Effector memory CD8-positive, alpha-beta T cell (primary cell): Measurements from ENCODE around the gene FMO4.
"Not testable (repeated sequence)": the region's sequence is repeated elsewhere in the genome, so short reads cannot be mapped to it uniquely, and the experiment has no call there.

Experiments
- ATAC-seq: fragments of 150-1000 bp; cut with Tn5 transposase; replicated peaks from 2 replicates; pipeline ENCODE4 v1.10.0; 2021; ENCODE audit warnings: mild to moderate bottlenecking, moderate library complexity
- DNase-seq, 3 experiments: peaks; one replicate each; pipeline ENCODE4 v3.0.0; 2021
- H3K27ac Mint-ChIP-seq, 2 donors: one replicate each; pipeline ENCODE4 v1.8.0; 2022; ENCODE audit warnings: mild to moderate bottlenecking in 2 of 2, mixed read lengths in 2 of 2, moderate library complexity in 2 of 2
- H3K27me3 Mint-ChIP-seq, 2 donors: one replicate each; pipeline ENCODE4 v1.8.0; 2022; ENCODE audit warnings: mixed read lengths in 2 of 2
- H3K36me3 Mint-ChIP-seq: one replicate; pipeline ENCODE4 v1.8.0; 2022; ENCODE audit warnings: mild to moderate bottlenecking, moderate library complexity, mixed read lengths; ENCODE audit not compliant: insufficient read depth
- H3K4me1 Mint-ChIP-seq, 2 donors: one replicate each; pipeline ENCODE4 v1.8.0; 2022; ENCODE audit warnings: low read depth in 2 of 2, mixed read lengths in 2 of 2
- H3K4me3 Mint-ChIP-seq, 2 donors: one replicate each; pipeline ENCODE4 v1.8.0; 2022; ENCODE audit warnings: mild to moderate bottlenecking in 2 of 2, mixed read lengths in 2 of 2, moderate library complexity in 2 of 2
- H3K9me3 Mint-ChIP-seq, 2 donors: one replicate each; pipeline ENCODE4 v1.8.0; 2022; ENCODE audit warnings: mixed read lengths in 2 of 2

FMO4 gene

GRCh38 chr1:171296897-171297296 lies 17.1 kb upstream of the FMO4 start:
- peaks cover 61 to 80% of the 10 kb centered on the region in 2 donors for H3K27me3 Mint-ChIP-seq
- no peak overlapping the region for H3K27ac Mint-ChIP-seq
- ATAC-seq (no peak), DNase-seq (no peak)
- no peaks in the 10 kb centered on the region for H3K36me3 Mint-ChIP-seq
- no peak overlapping the region for H3K4me3 Mint-ChIP-seq
- H3K9me3 Mint-ChIP-seq, result peaks cover 5 to 6% of the 10 kb centered on the region in 2 donors
- H3K4me1 Mint-ChIP-seq, result no peaks in the 10 kb centered on the region

DNA sequence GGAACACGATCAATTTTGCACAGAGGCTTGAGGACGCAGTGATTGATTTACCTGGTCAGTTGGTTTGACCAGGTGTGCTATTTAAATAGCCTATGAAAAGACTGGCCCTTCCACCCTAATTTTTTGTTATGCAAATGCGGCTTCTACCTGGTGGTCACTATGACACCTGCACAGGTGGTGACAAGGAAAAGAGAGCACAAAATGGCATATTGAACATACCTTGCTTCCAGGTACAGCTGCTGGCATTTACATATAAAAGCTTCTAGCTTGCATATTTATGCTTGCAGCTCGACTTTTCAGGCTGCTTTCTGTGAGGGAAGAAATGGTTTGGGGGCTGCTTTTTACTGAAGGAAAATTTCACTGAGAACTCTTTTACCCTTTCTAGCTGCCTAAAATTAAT lies 15.3 kb upstream of the FMO4 start:
- no peaks in the 10 kb centered on the region for H3K4me1 Mint-ChIP-seq
- H3K4me3 Mint-ChIP-seq, result no peak overlapping the region
- H3K27me3 Mint-ChIP-seq, result peaks cover 51 to 70% of the 10 kb centered on the region in 2 donors
- H3K9me3 Mint-ChIP-seq, result peaks cover 5 to 6% of the 10 kb centered on the region in 2 donors
- no peak overlapping the region for H3K27ac Mint-ChIP-seq
- no peaks in the 10 kb centered on the region for H3K36me3 Mint-ChIP-seq
- ATAC-seq, result no peak
- no peak for DNase-seq

DNA sequence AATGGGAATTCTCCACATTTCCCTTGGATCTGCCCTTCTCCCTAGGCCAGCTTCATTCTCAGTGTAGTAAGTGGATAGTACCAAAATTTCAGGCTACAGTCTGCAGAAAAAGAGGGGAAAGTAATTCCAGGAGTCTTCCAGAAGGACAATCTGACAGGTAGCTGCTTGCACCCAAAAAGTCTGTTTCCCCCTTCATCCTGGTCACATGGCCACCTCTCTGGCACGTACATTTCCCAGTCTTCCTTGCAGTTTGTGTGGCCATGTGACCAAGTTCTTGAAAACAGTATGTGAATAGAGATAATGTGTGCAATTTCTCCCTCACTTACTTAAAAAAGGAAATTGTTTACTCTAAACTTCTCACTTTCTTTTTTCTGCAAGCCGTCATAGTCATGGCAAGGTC lies 14.6 kb upstream of the FMO4 start:
- ATAC-seq (no peak), DNase-seq (no peak)
- Mint-ChIP-seq H3K4me3 (no peak overlapping the region), H3K4me1 (no peaks in the 10 kb centered on the region), H3K27ac (no peak overlapping the region), H3K36me3 (no peaks in the 10 kb centered on the region), H3K27me3 (peaks cover 44 to 63% of the 10 kb centered on the region in 2 donors), H3K9me3 (peaks cover 5 to 6% of the 10 kb centered on the region in 2 donors)

DNA sequence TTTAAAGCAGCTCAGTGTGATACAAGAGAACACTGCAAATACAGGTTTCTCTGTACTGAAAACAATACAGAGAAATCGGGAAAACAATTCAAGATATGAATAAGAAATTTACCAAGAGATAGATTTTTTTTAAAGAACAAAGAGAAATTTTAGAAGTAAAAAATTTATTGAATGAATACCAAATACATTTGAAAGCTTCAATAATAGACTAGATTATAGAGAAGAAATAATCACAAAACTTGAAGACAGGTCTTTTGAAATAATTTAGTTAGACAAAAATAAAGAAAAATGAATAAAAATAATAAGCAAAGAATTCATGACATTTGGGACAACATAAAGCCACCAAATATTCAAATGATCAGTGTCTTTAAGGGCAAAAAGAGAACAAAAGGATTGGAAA lies 13.6 kb upstream of the FMO4 start:
- no peak for DNase-seq
- Mint-ChIP-seq H3K36me3 (no peaks in the 10 kb centered on the region), H3K27ac (no peak overlapping the region)

GRCh38 chr1:171310661-171311087 lies 3.3 kb upstream of the FMO4 start:
- Mint-ChIP-seq H3K36me3 (no peaks in the 10 kb centered on the region), H3K9me3 (no peaks in the 10 kb centered on the region), H3K4me1 (peaks cover 6 to 19% of the 10 kb centered on the region in 2 donors), H3K27ac (peak overlapping the region in 1 of 2 donors; percentile 7), H3K27me3 (peaks cover 0 to 1% of the 10 kb centered on the region in 2 donors), H3K4me3 (no peak overlapping the region)
- DNase-seq (no peak), ATAC-seq (no peak)

More for the DNA sequence above, 13.6 kb upstream of the FMO4 start:
- H3K4me1 Mint-ChIP-seq, result no peaks in the 10 kb centered on the region
- peaks cover 5 to 6% of the 10 kb centered on the region in 2 donors for H3K9me3 Mint-ChIP-seq
- no peak overlapping the region for H3K4me3 Mint-ChIP-seq
- peaks cover 34 to 55% of the 10 kb centered on the region in 2 donors for H3K27me3 Mint-ChIP-seq
- ATAC-seq, result no peak

- no peak for DNase-seq
- H3K4me1 Mint-ChIP-seq, result peaks cover 6 to 24% of the 10 kb centered on the region in 2 donors
- no peaks in the 10 kb centered on the region for H3K36me3 Mint-ChIP-seq
- H3K4me3 Mint-ChIP-seq, result no peak overlapping the region
- no peaks in the 10 kb centered on the region for H3K9me3 Mint-ChIP-seq
- ATAC-seq, result no peak
- no peak overlapping the region for H3K27ac Mint-ChIP-seq
- H3K27me3 Mint-ChIP-seq, result no peaks in the 10 kb centered on the region
Observed at GRCh38 chr1:171311771-171312558, 2.0 kb upstream of the FMO4 start.

DNA sequence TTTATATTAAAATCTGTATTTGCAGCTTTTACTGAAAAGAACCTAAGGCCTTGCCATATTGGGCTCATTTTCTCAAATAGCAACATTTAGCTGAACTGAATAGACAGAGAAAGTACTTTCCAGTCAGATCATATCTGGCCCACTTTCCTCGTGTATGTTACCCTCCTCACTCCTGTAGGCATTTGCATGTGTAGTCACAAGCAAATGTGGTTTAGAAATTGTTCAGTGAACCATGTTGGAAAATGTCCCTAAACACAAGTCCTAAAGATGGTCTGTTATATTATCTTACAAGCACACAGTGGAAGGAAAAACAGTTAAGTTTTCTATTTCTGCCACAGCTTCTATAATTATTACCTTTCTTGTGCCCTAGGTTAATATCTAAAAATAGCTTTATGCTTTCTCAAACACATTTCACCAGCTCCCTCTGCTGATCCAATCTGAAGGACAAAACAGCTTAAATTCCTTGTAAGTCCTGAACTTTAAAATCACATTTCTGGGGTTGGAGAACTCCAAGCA lies 606 bp upstream of the FMO4 start:
- H3K9me3 Mint-ChIP-seq, result no peaks in the 10 kb centered on the region
- H3K27me3 Mint-ChIP-seq, result no peaks in the 10 kb centered on the region
- peaks cover 6 to 24% of the 10 kb centered on the region in 2 donors for H3K4me1 Mint-ChIP-seq
- peak overlapping the region; percentile 86 to 87 for H3K27ac Mint-ChIP-seq
- no peaks in the 10 kb centered on the region for H3K36me3 Mint-ChIP-seq
- ATAC-seq (peak; percentile 1), DNase-seq (no peak)
- H3K4me3 Mint-ChIP-seq, result peak overlapping the region in 1 of 2 donors; percentile 67

GRCh38 chr1:171329251-171329650 lies 15.3 kb downstream of the FMO4 start:
- no peak overlapping the region for H3K27ac Mint-ChIP-seq
- no peaks in the 10 kb centered on the region for H3K27me3 Mint-ChIP-seq
- no peaks in the 10 kb centered on the region for H3K4me1 Mint-ChIP-seq
- no peak for DNase-seq
- no peak overlapping the region for H3K4me3 Mint-ChIP-seq
- no peaks in the 10 kb centered on the region for H3K9me3 Mint-ChIP-seq
- ATAC-seq, result no peak
- H3K36me3 Mint-ChIP-seq, result peaks cover 2% of the 10 kb centered on the region

DNA sequence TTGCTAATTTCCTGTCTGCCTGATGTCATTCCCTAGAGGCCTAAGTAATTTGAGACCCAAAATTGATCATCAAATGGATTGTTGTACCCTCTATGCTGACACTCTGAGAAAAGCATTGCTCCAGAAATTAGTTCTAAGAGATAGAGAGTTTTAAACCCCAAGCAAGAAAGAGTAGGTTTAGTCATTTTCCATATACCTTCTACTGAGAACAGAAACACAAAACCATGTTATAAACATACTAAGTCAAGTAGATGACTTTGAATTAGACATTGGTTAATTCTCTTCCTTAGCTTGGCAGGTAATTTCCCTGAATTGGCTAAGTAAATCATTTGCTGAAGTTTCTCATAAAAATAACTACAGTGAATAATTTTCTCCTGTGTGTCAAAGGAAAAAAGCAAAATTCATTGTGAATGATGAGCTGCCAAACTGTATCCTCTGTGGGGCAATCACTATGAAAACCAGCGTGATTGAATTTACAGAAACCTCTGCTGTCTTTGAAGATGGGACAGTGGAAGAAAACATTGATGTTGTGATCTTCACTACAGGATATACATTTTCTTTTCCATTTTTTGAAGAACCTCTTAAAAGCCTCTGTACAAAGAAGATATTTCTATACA lies 20.1 kb downstream of the FMO4 start:
- DNase-seq (no peak), ATAC-seq (no peak)
- Mint-ChIP-seq H3K4me3 (no peak overlapping the region), H3K4me1 (no peaks in the 10 kb centered on the region), H3K27ac (no peak overlapping the region), H3K36me3 (no peaks in the 10 kb centered on the region), H3K9me3 (no peaks in the 10 kb centered on the region), H3K27me3 (no peaks in the 10 kb centered on the region)

GRCh38 chr1:171335964-171336363 lies 22.0 kb downstream of the FMO4 start:
- no peaks in the 10 kb centered on the region for H3K36me3 Mint-ChIP-seq
- no peaks in the 10 kb centered on the region for H3K9me3 Mint-ChIP-seq
- ATAC-seq, result no peak

GRCh38 chr1:171339345-171339744 lies 25.4 kb downstream of the FMO4 start:
- not testable (repeated sequence) for ATAC-seq, H3K4me1 Mint-ChIP-seq, DNase-seq, H3K9me3 Mint-ChIP-seq, H3K4me3 Mint-ChIP-seq, H3K27ac Mint-ChIP-seq, H3K36me3 Mint-ChIP-seq, H3K27me3 Mint-ChIP-seq

More at GRCh38 chr1:171335964-171336363, 22.0 kb downstream of the FMO4 start:
- H3K4me1 Mint-ChIP-seq, result no peaks in the 10 kb centered on the region
- DNase-seq, result no peak
- H3K27me3 Mint-ChIP-seq, result no peaks in the 10 kb centered on the region
- H3K27ac Mint-ChIP-seq, result no peak overlapping the region
- H3K4me3 Mint-ChIP-seq, result no peak overlapping the region

GRCh38 chr1:171343727-171344472 lies 29.9 kb downstream of the FMO4 start:
- Mint-ChIP-seq H3K9me3 (no peaks in the 10 kb centered on the region), H3K36me3 (no peaks in the 10 kb centered on the region), H3K4me3 (no peak overlapping the region), H3K4me1 (no peaks in the 10 kb centered on the region), H3K27ac (no peak overlapping the region), H3K27me3 (peaks cover 0 to 6% of the 10 kb centered on the region in 2 donors)
- ATAC-seq (no peak), DNase-seq (no peak)

GRCh38 chr1:171344473-171344820 lies 30.5 kb downstream of the FMO4 start:
- peaks cover 2 to 7% of the 10 kb centered on the region in 2 donors for H3K27me3 Mint-ChIP-seq
- ATAC-seq (no peak), DNase-seq (no peak)
- peaks cover under 1% of the 10 kb centered on the region for H3K36me3 Mint-ChIP-seq
- H3K4me1 Mint-ChIP-seq, result no peaks in the 10 kb centered on the region
- no peaks in the 10 kb centered on the region for H3K9me3 Mint-ChIP-seq
- no peak overlapping the region for H3K27ac Mint-ChIP-seq
- H3K4me3 Mint-ChIP-seq, result no peak overlapping the region
